Uterus (tissue), 4 donors: ENCODE data around the gene CORO1C. TPM values are rescaled to one million over a fixed set of nuclear protein-coding genes. Genes with fewer than 3 reads are reported as not detected.

ENCODE experiments used
- DNase-seq, 2 donors: peaks; one replicate each; pipeline ENCODE4 v3.0.0-alpha.2; 2019 to 2020
- H3K27ac ChIP-seq, 2 donors: fragments of 200-600 bp; sonication (generic); 1 replicate in 1 of 2; 2 replicates in 1 of 2; pipeline ENCODE4 v1.5.1; 2016 to 2018
- H3K27me3 ChIP-seq, 2 donors: fragments of 200-600 bp; sonication (generic); one replicate each; pipeline ENCODE4 v1.5.1; 2018 to 2019; ENCODE audit warnings: control low read depth in 1 of 2
- H3K36me3 ChIP-seq, 2 donors: fragments of 200-600 bp; sonication (generic); one replicate each; pipeline ENCODE4 v1.5.1; 2019; ENCODE audit warnings: control low read depth in 1 of 2
- H3K4me1 ChIP-seq, 2 donors: fragments of 200-600 bp; sonication (generic); one replicate each; pipeline ENCODE4 v1.5.1; 2018 to 2019; ENCODE audit warnings: control low read depth in 1 of 2
- H3K4me3 ChIP-seq, 2 donors: fragments of 200-600 bp; sonication (generic); 1 replicate in 1 of 2; 2 replicates in 1 of 2; pipeline ENCODE4 v1.5.1; 2018 to 2019; ENCODE audit warnings: mild to moderate bottlenecking in 1 of 2
- H3K9me3 ChIP-seq, 2 donors: fragments of 200-600 bp; sonication (generic); one replicate each; pipeline ENCODE4 v1.5.1; 2019; ENCODE audit warnings: control low read depth in 1 of 2
- POLR2A ChIP-seq, 2 donors: fragments of 450-650 bp; IDR thresholded peaks; one replicate each; pipeline ENCODE4 v1.6.1; 2016; ENCODE audit warnings: antibody characterized with exemption in 2 of 2, mild to moderate bottlenecking in 1 of 2, moderate library complexity in 1 of 2
- intact Hi-C: fragments of 100-400 bp; cut with DNase I; formaldehyde crosslinking; loops from one replicate; pipeline ENCODE4 v1.15.1; 2023; ENCODE audit warnings: low total_unique reads
- total RNA-seq, 4 donors: library from RNA; depleted of rRNA in 3 of 4; stranded (reverse); fragments of >200 nt in 3 of 4; gene quantifications; one replicate each; pipeline versions ENCODE4 v1.1.0 to v1.2.4, GENCODE V29; 2014 to 2023
- TF ChIP-seq, protein P1 (sequence below), 4 experiments: fragments of 200-600 bp in 2 of 4; fragments of 450-650 bp in 2 of 4; sonication (generic) in 2 of 4; IDR thresholded peaks; one replicate each; pipeline ENCODE4 v1.5.1; 2016 to 2019; ENCODE audit warnings: antibody characterized with exemption in 4 of 4, mild to moderate bottlenecking in 2 of 4, moderate library complexity in 1 of 4
- donor health status: DM: yes; HTN: yes; CAD: no.

Gene CORO1C
- total RNA-seq, 4 donors from 2014 or later: 129 to 357 (median 235) TPM

DNA sequence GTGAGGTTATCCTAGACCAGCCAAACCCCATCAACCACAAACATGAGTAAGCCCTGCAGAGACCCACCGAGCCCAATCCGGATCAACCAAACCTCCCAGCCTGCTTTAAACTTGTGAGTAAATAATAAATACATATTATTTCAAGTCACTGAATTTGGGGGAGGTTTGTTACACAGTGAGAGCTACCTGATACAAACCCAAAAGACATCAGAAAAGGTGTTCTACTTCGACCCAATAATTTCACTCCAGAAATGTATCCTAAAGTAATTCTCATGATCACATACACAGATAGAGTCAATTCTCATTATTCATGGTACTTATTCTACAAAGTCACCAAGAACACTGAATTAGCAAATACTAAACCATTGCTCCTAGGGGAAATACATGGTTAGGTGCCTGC, 16.2 kb upstream of the CORO1C start:
- intact Hi-C loops: no loop called here
- H3K4me3 ChIP-seq: no peak overlapping the region
- no peaks in the 10 kb centered on the region for H3K27me3 ChIP-seq
- H3K9me3 ChIP-seq: no peaks in the 10 kb centered on the region
- no peak overlapping the region for H3K27ac ChIP-seq
- TF ChIP-seq, protein P1, sequence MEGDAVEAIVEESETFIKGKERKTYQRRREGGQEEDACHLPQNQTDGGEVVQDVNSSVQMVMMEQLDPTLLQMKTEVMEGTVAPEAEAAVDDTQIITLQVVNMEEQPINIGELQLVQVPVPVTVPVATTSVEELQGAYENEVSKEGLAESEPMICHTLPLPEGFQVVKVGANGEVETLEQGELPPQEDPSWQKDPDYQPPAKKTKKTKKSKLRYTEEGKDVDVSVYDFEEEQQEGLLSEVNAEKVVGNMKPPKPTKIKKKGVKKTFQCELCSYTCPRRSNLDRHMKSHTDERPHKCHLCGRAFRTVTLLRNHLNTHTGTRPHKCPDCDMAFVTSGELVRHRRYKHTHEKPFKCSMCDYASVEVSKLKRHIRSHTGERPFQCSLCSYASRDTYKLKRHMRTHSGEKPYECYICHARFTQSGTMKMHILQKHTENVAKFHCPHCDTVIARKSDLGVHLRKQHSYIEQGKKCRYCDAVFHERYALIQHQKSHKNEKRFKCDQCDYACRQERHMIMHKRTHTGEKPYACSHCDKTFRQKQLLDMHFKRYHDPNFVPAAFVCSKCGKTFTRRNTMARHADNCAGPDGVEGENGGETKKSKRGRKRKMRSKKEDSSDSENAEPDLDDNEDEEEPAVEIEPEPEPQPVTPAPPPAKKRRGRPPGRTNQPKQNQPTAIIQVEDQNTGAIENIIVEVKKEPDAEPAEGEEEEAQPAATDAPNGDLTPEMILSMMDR (IDR thresholded peaks at IDR 0.05): no peak
- no peak for TF ChIP-seq POLR2A (IDR thresholded peaks at IDR 0.05)
- H3K4me1 ChIP-seq: peaks cover 4 to 18% of the 10 kb centered on the region in 2 donors
- peak in 1 of 2 donors; percentile 0 for DNase-seq
- no peaks in the 10 kb centered on the region for H3K36me3 ChIP-seq

GRCh38 chr12:108745641-108746040, 14.3 kb upstream of the CORO1C start:
- DNase-seq: peak; percentile 14 to 15
- Histone ChIP-seq H3K4me3 (no peak overlapping the region), H3K4me1 (peaks cover 4 to 6% of the 10 kb centered on the region in 2 donors), H3K27me3 (no peaks in the 10 kb centered on the region), H3K9me3 (no peaks in the 10 kb centered on the region), H3K27ac (no peak overlapping the region), H3K36me3 (no peaks in the 10 kb centered on the region)
- TF ChIP-seq POLR2A (IDR thresholded peaks at IDR 0.05): no peak
- TF ChIP-seq, protein P1 (IDR thresholded peaks at IDR 0.05): no peak
- intact Hi-C loops: no loop called here

DNA sequence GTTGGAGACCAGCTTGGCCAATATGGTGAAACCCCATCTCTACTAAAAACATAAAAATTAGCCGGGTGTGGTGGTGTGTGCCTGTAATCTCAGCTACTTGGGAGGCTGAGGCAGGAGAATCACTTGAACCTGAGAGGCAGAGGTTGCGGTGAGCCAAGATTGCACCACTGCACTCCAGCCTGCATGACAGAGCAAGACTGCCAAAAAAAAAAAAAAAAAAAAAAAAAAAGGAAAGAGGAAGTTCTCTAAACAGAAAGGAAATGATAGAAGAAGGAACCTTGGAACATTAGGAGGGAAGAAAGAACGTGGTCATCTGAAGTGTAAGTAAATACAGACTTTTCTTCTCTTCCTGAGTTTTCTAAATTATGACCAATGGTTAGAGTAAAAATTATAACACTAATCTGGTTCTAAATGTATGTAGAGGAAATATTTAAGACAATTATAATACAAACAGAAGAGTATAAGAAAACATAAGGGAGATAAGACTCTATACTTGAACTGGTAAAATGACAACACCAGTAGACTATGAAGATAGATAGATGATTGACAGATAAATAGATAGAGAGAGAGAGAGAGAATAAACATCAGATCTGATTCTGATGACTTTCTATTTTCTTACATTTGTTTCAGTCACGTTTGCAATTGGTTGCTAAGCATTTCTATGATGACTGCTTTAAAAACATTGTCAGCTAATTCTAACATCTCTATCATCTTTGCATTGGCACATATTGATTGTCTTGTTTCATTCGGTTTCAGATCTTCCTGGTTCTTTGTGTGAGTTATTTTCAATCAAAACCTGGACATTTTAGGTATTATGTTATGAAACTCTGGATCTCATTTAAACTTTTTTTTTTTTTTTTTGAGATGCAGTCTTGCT, 12.9 kb upstream of the CORO1C start:
- H3K4me1 ChIP-seq: no peaks in the 10 kb centered on the region
- H3K36me3 ChIP-seq: no peaks in the 10 kb centered on the region
- intact Hi-C loops: no loop called here
- H3K9me3 ChIP-seq: no peaks in the 10 kb centered on the region
- H3K27ac ChIP-seq: no peak overlapping the region
- H3K4me3 ChIP-seq: no peak overlapping the region
- H3K27me3 ChIP-seq: no peaks in the 10 kb centered on the region
- peak in 1 of 2 donors; percentile 4 for DNase-seq
- TF ChIP-seq POLR2A (IDR thresholded peaks at IDR 0.05): no peak
- TF ChIP-seq, protein P1 (IDR thresholded peaks at IDR 0.05): no peak

GRCh38 chr12:108738170-108738569, 6.9 kb upstream of the CORO1C start:
- no peak overlapping the region for H3K4me3 ChIP-seq
- no peak for TF ChIP-seq POLR2A (IDR thresholded peaks at IDR 0.05)
- TF ChIP-seq, protein P1 (IDR thresholded peaks at IDR 0.05): no peak
- H3K27me3 ChIP-seq: no peaks in the 10 kb centered on the region
- H3K9me3 ChIP-seq: no peaks in the 10 kb centered on the region
- no peaks in the 10 kb centered on the region for H3K4me1 ChIP-seq
- DNase-seq: no peak
- H3K36me3 ChIP-seq: no peaks in the 10 kb centered on the region
- intact Hi-C loops: loop anchor here (10.0 kb wide), 2 partner anchors 67 to 73 kb away; no protein-coding TSS in a partner anchor
- H3K27ac ChIP-seq: no peak overlapping the region

DNA sequence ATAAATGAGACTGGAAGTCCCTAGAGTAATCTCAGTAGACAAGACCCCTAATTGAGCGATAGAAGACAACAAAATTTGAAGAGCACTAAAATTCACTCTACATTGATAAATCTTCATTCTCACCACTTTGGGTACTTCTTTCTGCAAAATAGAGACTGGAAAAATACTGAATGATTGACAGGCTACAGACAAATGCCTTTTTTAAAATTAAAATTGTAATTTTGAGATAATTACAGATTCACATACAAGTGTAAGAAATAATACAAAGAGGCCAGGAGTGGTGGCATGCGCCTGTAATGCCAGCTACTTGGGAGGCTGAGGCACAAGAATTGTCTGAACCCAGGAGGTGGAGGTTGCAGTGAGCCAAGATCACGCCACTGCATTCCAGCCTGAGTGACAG, 4.5 kb upstream of the CORO1C start:
- DNase-seq: no peak

More for the DNA sequence above, 4.5 kb upstream of the CORO1C start:
- intact Hi-C loops: loop anchor here (10.0 kb wide), 2 partner anchors 69 to 71 kb away; no protein-coding TSS in a partner anchor
- no peak overlapping the region for H3K27ac ChIP-seq
- no peaks in the 10 kb centered on the region for H3K9me3 ChIP-seq
- no peak for TF ChIP-seq POLR2A (IDR thresholded peaks at IDR 0.05)
- TF ChIP-seq, protein P1 (IDR thresholded peaks at IDR 0.05): no peak
- H3K36me3 ChIP-seq: no peaks in the 10 kb centered on the region
- H3K4me1 ChIP-seq: no peaks in the 10 kb centered on the region
- no peak overlapping the region for H3K4me3 ChIP-seq
- H3K27me3 ChIP-seq: no peaks in the 10 kb centered on the region
